ENCODE measurements around the gene SLC6A20.
"Not testable (repeated sequence)": the region's sequence is repeated elsewhere in the genome, so short reads cannot be mapped to it uniquely, and the experiment has no call there.

- not testable (repeated sequence) for TF ChIP-seq CTCF (tag by site-specific recombination; IDR thresholded peaks at IDR 0.05); ZNF510 (tag by site-specific recombination; IDR thresholded peaks at IDR 0.05; ENCODE audit: insufficient replicate concordance); REST (tag by site-specific recombination; IDR thresholded peaks at IDR 0.05)
Measured at GRCh38 chr3:45757141-45757540, 39.2 kb downstream of the SLC6A20 start.

Data from HEK293 (cell line).